Lung (tissue), 12 donors: Measurements from ENCODE around the gene CCDC33. TPM values are rescaled to one million over a fixed set of nuclear protein-coding genes. Genes with fewer than 3 reads are reported as not detected.

ENCODE experiments used
- ATAC-seq: fragments of 200-7000 bp; cut with Tn5 transposase; one replicate; pipeline ENCODE4 v1.9.1; 2020; ENCODE audit warnings: moderate number of reproducible peaks; ENCODE audit not compliant: insufficient read depth, low FRiP score
- DNase-seq, 3 donors: peaks; one replicate each; pipeline ENCODE4 v3.0.0-alpha.2; 2013 to 2017
- H3K27ac ChIP-seq, 2 donors: one replicate each; pipeline ENCODE4 v1.5.1; 2013; ENCODE audit warnings: mild to moderate bottlenecking in 2 of 2, moderate library complexity in 2 of 2, control low read depth in 1 of 2, inconsistent platforms in 1 of 2, low read depth in 1 of 2, low read length in 1 of 2
- H3K27me3 ChIP-seq, 3 donors: one replicate each; pipeline ENCODE4 v1.5.1; 2013; ENCODE audit warnings: low read length in 2 of 3; ENCODE audit not compliant: control insufficient read depth in 3 of 3, insufficient read depth in 3 of 3
- H3K36me3 ChIP-seq, 4 donors: one replicate each; pipeline ENCODE4 v1.5.1; 2013; ENCODE audit warnings: low read length in 4 of 4, mild to moderate bottlenecking in 1 of 4, moderate library complexity in 1 of 4; ENCODE audit not compliant: control insufficient read depth in 4 of 4, insufficient read depth in 4 of 4
- H3K4me1 ChIP-seq, 5 donors: one replicate each; pipeline ENCODE4 v1.5.1; 2013; ENCODE audit warnings: low read length in 5 of 5, mild to moderate bottlenecking in 2 of 5, moderate library complexity in 1 of 5; ENCODE audit not compliant: control insufficient read depth in 5 of 5, insufficient read depth in 5 of 5
- H3K4me3 ChIP-seq: one replicate; pipeline ENCODE4 v1.5.1; 2013; ENCODE audit warnings: mild to moderate bottlenecking, control low read depth, moderate library complexity
- H3K9ac ChIP-seq, 2 donors: one replicate each; pipeline ENCODE4 v1.5.1; 2013; ENCODE audit warnings: low read length in 2 of 2, control low read depth in 1 of 2; ENCODE audit not compliant: insufficient read depth in 1 of 2
- H3K9me3 ChIP-seq, 4 donors: one replicate each; pipeline ENCODE4 v1.5.1; 2013; ENCODE audit warnings: low read length in 3 of 4, mild to moderate bottlenecking in 1 of 4, moderate library complexity in 1 of 4; ENCODE audit not compliant: control insufficient read depth in 4 of 4, insufficient read depth in 3 of 4
- WGBS, 2 donors: extraction: QIAGEN DNeasy Blood & Tissue Kit; methylation state at CpG; one replicate each; pipeline ENCODE4 v1.1.7; 2013; 5-methylcytosine and 5-hydroxymethylcytosine counted together
- polyA plus RNA-seq, 2 donors: library from polyadenylated mRNA; stranded (reverse); fragments of 200-250 nt; gene quantifications; one replicate each; pipeline ENCODE4 v1.2.1, GENCODE V29; 2013
- total RNA-seq, 2 donors: library from RNA; depleted of rRNA in 1 of 2; stranded (reverse); fragments of >200 nt in 1 of 2; gene quantifications; one replicate each; pipeline ENCODE4 v1.2.1, GENCODE V29; 2014 to 2021
- TF ChIP-seq, protein P1 (sequence below): IDR thresholded peaks from 2 replicates; pipeline ENCODE4 v1.5.1; 2012; ENCODE audit warnings: mild to moderate bottlenecking; ENCODE audit errors: control extremely low read depth, extremely low read depth
- donor health status: control.
- donor health status: control.
- donor health status: Bipolar disorder and iron deficiency.
- donor health status: healthy.
- donor health status: DM: yes; HTN: yes; CAD: no.

CCDC33 gene
- total and polyA plus RNA-seq, 4 donors = 4.3 to 14.1 (median 9.1) TPM

DNA sequence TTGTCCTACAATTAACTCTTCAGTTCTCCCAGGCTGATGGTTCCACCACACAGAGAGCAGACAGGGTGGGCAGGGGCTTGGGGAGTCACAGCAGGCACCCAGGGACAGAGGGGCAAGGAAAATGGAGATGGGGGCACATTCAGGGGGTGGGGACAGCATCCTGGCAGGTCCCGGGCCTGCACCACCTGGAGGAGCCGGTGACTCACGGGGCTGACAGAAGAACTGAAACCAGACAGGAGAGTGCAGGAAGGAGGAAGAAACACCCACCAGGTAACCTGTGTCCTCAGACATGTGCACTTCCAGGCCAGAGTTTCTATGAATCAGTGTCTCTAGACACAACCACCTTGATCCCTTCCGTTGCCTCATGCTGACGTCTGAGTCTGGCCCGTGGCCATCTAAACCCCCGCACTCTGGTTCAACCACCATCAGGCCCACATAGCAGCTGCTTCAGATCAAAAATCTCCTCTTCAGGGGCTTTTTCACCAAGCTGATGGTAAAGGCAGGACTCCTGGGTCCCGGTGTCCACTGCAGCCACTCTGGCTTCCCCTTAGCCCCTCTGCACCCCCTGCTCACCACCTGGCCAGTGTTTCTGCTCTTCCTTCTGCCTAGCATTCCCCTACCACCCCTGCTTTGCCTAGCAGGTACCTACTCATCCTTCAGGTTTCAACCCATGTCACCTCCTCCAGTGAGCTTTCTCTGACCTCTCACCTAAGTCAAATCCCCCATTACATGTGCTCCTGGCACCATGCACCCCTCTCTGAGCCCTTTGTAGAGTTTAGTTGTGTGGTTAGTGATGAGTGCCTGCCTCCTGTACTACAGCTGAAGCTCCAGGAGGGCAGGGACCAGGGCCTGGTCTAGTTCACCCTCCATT, 147.8 kb downstream of the CCDC33 start:
- Histone ChIP-seq H3K27me3 (no peaks in the 10 kb centered on the region), H3K27ac (peak overlapping the region in 1 of 2 donors; percentile 75), H3K9ac (no peak overlapping the region), H3K9me3 (no peaks in the 10 kb centered on the region), H3K36me3 (no peaks in the 10 kb centered on the region), H3K4me3 (no peak overlapping the region), H3K4me1 (peaks cover 0 to 31% (median 16%) of the 10 kb centered on the region in 5 donors)
- ATAC-seq = no peak
- peak in 2 of 3 donors; percentile 27 to 37 for DNase-seq
- TF ChIP-seq, protein P1, sequence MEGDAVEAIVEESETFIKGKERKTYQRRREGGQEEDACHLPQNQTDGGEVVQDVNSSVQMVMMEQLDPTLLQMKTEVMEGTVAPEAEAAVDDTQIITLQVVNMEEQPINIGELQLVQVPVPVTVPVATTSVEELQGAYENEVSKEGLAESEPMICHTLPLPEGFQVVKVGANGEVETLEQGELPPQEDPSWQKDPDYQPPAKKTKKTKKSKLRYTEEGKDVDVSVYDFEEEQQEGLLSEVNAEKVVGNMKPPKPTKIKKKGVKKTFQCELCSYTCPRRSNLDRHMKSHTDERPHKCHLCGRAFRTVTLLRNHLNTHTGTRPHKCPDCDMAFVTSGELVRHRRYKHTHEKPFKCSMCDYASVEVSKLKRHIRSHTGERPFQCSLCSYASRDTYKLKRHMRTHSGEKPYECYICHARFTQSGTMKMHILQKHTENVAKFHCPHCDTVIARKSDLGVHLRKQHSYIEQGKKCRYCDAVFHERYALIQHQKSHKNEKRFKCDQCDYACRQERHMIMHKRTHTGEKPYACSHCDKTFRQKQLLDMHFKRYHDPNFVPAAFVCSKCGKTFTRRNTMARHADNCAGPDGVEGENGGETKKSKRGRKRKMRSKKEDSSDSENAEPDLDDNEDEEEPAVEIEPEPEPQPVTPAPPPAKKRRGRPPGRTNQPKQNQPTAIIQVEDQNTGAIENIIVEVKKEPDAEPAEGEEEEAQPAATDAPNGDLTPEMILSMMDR = no peak
- 70 to 81% methylated on average over 8 of the region's 8 CpGs for whole genome bisulfite sequencing, 2 donors

DNA sequence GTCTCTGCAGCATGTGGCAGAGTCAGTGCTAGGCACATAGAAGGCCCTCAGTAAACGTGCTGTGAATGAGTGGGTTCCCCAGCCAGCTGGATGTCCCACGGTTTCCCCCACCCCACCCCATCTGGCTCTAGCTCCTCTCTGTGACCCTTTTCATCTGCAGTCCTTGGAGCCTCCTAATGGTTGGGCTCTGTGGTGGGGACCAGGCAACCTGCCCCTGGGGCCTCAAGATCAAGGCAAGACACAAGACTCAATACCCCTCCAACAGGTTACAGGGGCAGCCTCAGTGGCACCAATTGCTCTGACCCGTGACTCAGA, 148.4 kb downstream of the CCDC33 start:
- Histone ChIP-seq H3K4me1 (peaks cover 0 to 36% (median 16%) of the 10 kb centered on the region in 5 donors), H3K9me3 (no peaks in the 10 kb centered on the region), H3K9ac (no peak overlapping the region), H3K27me3 (no peaks in the 10 kb centered on the region), H3K4me3 (no peak overlapping the region), H3K27ac (peak overlapping the region in 1 of 2 donors; percentile 75), H3K36me3 (no peaks in the 10 kb centered on the region)
- ATAC-seq (no peak), DNase-seq (no peak)
- WGBS, 2 donors = 46 to 52% methylated on average over 3 of the region's 3 CpGs
- TF ChIP-seq, protein P1 = no peak

DNA sequence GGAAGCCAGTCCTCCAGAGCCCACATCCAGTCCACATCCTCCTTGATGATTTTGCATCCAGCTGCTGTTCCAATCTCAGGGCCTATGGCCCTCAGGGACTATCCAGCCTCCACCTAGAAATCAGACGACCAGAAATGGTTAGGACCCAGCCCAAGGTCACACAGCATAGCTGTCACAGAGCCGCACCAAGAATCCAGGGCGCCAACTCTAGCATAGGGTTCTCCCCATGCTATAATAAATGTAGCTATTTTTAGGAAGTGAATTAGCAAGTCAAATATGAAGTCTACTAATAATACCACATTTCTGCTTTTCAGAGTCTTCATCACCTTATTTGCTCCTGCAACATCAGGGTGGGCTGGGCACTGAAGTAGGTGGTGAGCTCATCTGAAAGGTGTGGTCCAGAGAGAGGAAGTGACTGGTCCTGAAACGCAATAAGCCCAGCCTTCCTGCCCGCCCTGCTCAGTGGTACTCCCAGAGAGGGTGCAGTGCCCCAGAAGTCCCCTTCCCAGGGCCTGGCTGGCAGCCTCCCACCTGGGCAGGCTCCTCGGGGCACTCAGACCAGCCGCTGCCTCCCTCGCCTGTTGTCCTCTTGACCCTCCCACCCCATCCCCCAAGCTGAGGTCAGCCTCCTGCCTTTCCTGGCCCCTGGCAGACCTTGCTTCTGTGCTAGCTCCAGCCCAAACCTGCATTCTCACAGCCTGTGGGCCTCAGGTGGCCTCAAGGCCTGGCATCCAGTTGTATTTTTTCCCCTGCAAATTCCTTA, 148.9 kb downstream of the CCDC33 start:
- ATAC-seq (peak; percentile 13), DNase-seq (peak in 2 of 3 donors; percentile 22 to 60)
- H3K27ac ChIP-seq = peak overlapping the region in 1 of 2 donors; percentile 82
- H3K4me1 ChIP-seq = peaks cover 0 to 41% (median 16%) of the 10 kb centered on the region in 5 donors
- H3K4me3 ChIP-seq = no peak overlapping the region
- no peak overlapping the region for H3K9ac ChIP-seq
- H3K9me3 ChIP-seq = no peaks in the 10 kb centered on the region
- TF ChIP-seq, protein P1 = no peak
- 39 to 40% methylated on average over 8 of the region's 8 CpGs for WGBS, 2 donors
- H3K36me3 ChIP-seq = no peaks in the 10 kb centered on the region
- no peaks in the 10 kb centered on the region for H3K27me3 ChIP-seq
